Hematopoietic multipotent progenitor cell (in vitro differentiated cells): ENCODE data around the gene METRN. TPM values are rescaled to one million over a fixed set of nuclear protein-coding genes. Genes with fewer than 3 reads are reported as not detected.

Source experiments
- DNase-seq, 3 donors: peaks; one replicate each; pipeline ENCODE4 v3.0.0-alpha.2; 2011 to 2015; ENCODE audit warnings: low read depth in 2 of 3, low spot score in 2 of 3
- total RNA-seq: library from RNA; depleted of rRNA; stranded (reverse); fragments of >200 nt; gene quantifications from one replicate; pipeline ENCODE4 v1.2.3, GENCODE V29; 2012

The METRN gene
- total RNA-seq, 1 donor: 5.1 TPM

- no peak for DNase-seq
These were observed 37.4 kb upstream of the METRN start for GRCh38 chr16:677316-678190.

- DNase-seq: no peak
These were observed 36.6 kb upstream of the METRN start for GRCh38 chr16:678209-678857.

GRCh38 chr16:678858-679813, 35.8 kb upstream of the METRN start:
- peak in 2 of 3 donors; percentile 61 to 69 for DNase-seq

GRCh38 chr16:679814-680624, 34.9 kb upstream of the METRN start, which contains the start of gene STUB1:
Gene STUB1 (plus strand): TSS chr16:680410. CDS start chr16:680526, 116 bp downstream.
- DNase-seq: peak; percentile 68 to 87 (median 86)

GRCh38 chr16:680625-680945, 34.3 kb upstream of the METRN start:
- no peak for DNase-seq

GRCh38 chr16:680967-681745, 33.8 kb upstream of the METRN start:
- no peak for DNase-seq

- DNase-seq: no peak
These were observed 33.0 kb upstream of the METRN start for GRCh38 chr16:681746-682427.

- DNase-seq: no peak
These were observed 32.2 kb upstream of the METRN start for GRCh38 chr16:682493-683395.

GRCh38 chr16:683396-684070, 31.4 kb upstream of the METRN start:
- DNase-seq: no peak

GRCh38 chr16:684071-684794, 30.7 kb upstream of the METRN start, which contains the start of gene JMJD8:
Gene JMJD8 (minus strand): TSS chr16:684334. CDS start chr16:684319, 15 bp downstream.
- peak; percentile 90 to 95 (median 93) for DNase-seq

GRCh38 chr16:684961-685696, 29.8 kb upstream of the METRN start:
- DNase-seq: no peak

GRCh38 chr16:685967-686366, 29.0 kb upstream of the METRN start:
- peak in 1 of 3 donors; percentile 22 for DNase-seq

- DNase-seq: no peak
These were observed 28.3 kb upstream of the METRN start for GRCh38 chr16:686459-687260.

GRCh38 chr16:687499-687898, 27.4 kb upstream of the METRN start:
- DNase-seq: no peak
